Right ventricle myocardium inferior (tissue), 1 donor: ENCODE results near the gene CALML4. TPM values are rescaled to one million over a fixed set of nuclear protein-coding genes. Genes with fewer than 3 reads are reported as not detected.
A peak's percentile ranks its signal among the peaks of the same experiment; 100 is the strongest.
"Not testable (repeated sequence)": the region's sequence is repeated elsewhere in the genome, so short reads cannot be mapped to it uniquely, and the experiment has no call there.

ENCODE experiments used
- ATAC-seq: fragments of 200-7000 bp; cut with Tn5 transposase; one replicate; pipeline ENCODE4 v1.9.1; 2020; ENCODE audit warnings: mild to moderate bottlenecking, moderate library complexity
- DNase-seq: peaks from one replicate; pipeline ENCODE4 v3.0.0; 2021; ENCODE audit errors: missing footprints
- intact Hi-C: fragments of 100-400 bp; cut with DNase I; formaldehyde crosslinking; loops from one replicate; pipeline ENCODE4 v1.11.0; 2022
- total RNA-seq: library from RNA; stranded (reverse); fragmentation: NEBNext Ultra II Directional; extraction: Animal tissue kit (Norgen Biotek cat#: 25700); gene quantifications from one replicate; pipeline ENCODE4 v1.2.1, GENCODE V29; 2021
- donor health status: DM: no; HTN: yes; CAD: no; lungs with severe emphysema.

The CALML4 gene
- total RNA-seq, 1 donor from 2014 or later, result 1.5 TPM

DNA sequence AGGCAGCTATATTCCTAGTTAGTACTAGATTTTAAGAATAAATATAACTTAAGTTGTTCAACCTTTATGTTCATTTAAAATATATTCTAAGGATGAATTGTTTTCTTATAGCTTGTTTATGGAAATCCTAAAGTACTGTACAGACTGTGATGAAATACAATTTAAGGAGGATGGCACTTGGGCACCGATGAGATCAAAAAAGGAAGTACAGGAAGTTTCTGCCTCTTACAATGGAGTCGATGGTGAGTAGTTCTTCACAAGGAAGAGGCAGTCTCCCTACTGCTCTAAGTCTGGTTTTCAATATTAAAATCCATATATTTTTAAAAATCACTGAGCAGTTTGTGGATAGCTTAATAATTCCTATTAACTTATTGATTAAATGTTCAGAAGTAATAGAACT lies 29.6 kb downstream of the CALML4 start:
- intact Hi-C loops, result loop anchor here (10.0 kb wide), 1 partner anchor 651 kb away; the partner anchor contains the start of gene C15orf61
- ATAC-seq, result no peak

DNA sequence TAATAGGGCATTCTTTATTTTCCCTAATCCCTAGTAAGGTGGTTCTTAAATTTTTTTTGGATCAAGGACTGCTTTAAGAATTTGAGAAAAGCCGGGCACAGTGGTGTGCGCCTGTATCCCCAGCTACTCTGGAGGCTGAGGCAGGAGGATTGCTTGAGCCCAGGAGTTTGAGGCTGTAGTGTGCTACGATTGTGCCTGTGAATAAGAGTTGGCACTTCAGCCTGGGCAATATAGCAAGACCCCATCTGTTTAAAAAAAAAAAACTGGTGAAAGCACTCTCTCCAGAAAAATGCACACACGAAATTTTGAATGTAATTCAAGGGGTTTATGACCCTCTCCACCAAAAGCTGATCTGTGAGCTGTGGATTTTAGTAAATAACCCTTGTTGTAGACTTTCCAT lies 32.0 kb downstream of the CALML4 start:
- ATAC-seq (no peak), DNase-seq (no peak)
- intact Hi-C loops, result loop anchor here (10.0 kb wide), 1 partner anchor 648 kb away; the partner anchor contains the start of gene C15orf61

More for the DNA sequence above, 29.6 kb downstream of the CALML4 start:
- no peak for DNase-seq

DNA sequence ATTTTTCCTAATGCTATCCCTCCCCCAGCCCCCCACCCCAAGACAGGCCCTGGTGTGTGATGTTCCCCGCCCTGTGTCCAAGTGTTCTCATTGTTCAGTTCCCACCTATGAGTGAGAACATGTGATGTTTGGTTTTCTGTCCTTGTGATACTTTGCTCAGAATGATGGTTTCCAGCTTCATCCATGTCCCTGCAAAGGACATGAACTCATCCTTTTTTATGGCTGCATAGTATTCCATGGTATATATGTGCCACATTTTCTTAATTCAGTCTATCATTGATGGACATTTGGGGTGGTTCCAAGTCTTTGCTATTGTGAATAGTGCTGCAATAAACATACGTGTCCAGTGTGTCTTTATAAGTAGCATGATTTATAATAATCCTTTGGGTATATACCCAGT lies 33.1 kb downstream of the CALML4 start:
- intact Hi-C loops, result loop anchor here (10.0 kb wide), 1 partner anchor 647 kb away; the partner anchor contains the start of gene C15orf61
- not testable (repeated sequence) for ATAC-seq, DNase-seq

DNA sequence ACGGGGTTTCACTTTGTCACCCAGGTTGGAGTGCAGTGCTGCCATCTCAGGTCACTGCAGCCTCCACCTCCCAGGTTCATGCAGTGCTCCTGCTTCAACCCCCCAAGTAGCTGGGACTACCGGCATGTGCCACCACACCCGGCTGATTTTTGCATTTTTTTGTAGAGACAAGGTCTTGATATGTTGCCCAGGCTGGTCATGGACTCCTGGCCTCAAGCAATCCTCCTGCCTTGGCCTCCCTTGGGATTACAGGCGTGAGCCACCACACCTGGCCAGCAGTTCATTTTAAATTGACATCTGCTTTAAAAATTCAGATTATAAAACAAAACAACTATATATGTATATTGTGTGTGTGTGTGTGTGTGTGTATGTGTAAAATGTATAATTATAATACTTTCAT lies 38.3 kb downstream of the CALML4 start:
- intact Hi-C loops, result no loop called here
- no peak for DNase-seq
- no peak for ATAC-seq

DNA sequence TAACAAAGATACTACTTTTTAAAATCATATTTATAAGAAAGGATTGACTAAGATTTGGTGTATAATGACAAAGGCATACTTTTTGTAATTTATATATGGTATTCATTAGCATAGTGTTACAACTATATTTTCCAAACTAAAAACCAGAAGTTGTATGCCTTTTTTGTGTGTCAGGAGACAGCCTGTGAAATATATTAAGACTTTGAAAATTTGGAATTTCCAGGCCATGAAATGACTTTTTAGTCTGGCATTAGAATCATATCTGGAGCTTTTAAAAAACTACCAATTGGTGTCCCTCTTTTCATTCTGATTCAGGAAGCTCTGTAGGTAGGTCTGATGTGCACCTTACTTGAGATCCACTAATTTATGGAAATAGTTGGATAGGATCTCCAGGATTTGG lies 41.9 kb downstream of the CALML4 start:
- no peak for DNase-seq
- intact Hi-C loops, result no loop called here
- ATAC-seq, result no peak

DNA sequence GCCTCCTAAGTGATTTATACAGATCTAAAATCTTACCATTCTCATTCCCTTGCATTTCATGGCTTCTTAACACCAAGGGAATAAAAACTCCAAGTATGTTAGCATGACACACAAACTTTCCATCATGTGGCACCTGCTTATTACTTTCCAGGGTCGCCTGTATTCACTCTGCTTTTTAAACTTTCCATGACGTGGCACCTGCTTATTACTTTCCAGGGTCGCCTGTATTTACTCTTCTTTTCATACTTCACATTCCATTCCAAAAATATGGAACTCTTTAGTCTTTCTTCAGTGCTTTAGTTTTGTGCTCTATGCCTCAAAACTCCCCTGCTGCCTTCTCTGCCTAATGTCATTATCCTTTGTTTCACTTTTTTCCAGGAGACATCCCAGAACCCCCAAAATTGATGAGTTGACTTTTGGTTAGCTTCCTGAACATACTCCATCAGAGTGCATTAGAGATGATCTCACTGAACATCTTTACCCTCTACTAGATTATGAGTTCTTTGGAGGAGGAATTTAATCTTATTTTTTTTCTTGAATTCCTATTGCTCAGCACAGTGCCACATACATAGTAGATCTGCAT lies 47.0 kb downstream of the CALML4 start:
- intact Hi-C loops, result loop anchor here (5.0 kb wide), 1 partner anchor 106 kb away; the partner anchor contains the start of gene PIAS1
- DNase-seq, result no peak
- no peak for ATAC-seq

DNA sequence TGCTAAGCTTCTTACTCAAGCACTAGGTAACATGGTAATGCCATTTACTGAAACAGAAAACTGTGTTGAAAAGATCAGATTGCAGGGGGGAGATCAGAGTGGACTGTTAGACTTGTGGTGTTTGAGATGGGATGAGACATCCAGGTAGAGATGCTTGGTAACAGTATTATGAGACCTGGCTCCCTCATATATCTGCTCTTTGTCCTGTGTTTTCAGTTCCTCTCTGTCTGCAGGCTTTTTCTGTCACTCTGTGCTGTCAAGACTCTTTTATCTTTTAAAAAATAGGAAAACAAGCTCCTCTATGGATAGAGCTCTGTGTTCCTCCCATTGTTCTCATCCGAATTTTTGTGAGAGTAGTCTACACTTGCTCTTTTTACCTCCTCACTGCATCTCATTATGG lies 48.1 kb downstream of the CALML4 start:
- ATAC-seq, result no peak
- intact Hi-C loops, result loop anchor here (5.0 kb wide), 1 partner anchor 105 kb away; the partner anchor contains the start of gene PIAS1
- no peak for DNase-seq

DNA sequence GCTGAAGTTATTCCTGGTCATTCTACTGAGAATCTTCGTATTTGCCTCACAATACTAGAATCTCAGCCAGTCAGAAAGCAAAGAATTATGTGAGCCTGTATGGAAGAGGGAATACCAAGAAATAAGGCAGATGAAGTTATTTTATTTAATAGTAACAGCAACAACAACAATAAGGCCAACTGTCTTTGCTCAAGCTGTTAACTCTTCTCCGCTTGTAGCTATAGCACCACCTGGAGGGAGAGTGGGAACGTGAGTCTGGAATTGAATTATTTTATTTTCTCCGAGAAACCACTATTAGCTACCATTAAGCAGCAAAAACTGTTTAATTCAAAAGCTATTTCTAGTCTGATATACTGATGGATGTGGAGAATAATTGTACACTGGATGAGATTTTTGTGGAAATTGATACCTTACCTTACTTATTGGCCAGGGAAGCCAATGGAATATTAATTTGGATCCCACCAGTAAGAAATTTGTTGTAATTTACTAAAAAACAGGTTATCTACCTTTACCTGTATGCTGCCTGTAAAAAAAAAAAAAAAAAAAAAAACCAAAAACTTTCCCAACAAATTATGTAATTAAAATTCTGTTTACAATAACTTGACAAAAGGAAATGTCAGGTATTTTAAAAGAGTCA lies 50.1 kb downstream of the CALML4 start:
- ATAC-seq (peak; percentile 50), DNase-seq (no peak)
- intact Hi-C loops, result loop anchor here (1.0 to 5.0 kb wide), 2 partner anchors 103 to 292 kb away; partner anchors contain the start of gene PIAS1

DNA sequence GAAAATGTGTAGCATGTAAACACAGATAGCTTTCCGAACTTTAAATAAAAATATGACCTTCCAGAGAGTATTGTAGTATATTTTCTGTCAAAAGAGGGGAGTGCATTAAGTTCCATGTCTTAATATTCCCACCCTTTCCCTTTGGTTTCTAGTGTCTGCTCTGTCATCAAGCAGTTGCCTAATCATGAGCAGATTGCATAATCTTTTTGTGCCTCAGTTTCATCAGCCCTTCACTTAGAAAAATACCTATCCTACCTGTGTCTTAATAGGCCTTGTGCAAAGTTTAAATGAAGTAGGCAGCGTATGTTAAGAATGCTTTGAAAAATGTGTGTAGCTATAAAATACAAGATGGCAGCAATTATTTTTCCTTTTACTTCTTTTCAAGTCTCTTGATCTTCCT lies 52.8 kb downstream of the CALML4 start:
- no peak for DNase-seq
- intact Hi-C loops, result no loop called here
- ATAC-seq, result no peak

DNA sequence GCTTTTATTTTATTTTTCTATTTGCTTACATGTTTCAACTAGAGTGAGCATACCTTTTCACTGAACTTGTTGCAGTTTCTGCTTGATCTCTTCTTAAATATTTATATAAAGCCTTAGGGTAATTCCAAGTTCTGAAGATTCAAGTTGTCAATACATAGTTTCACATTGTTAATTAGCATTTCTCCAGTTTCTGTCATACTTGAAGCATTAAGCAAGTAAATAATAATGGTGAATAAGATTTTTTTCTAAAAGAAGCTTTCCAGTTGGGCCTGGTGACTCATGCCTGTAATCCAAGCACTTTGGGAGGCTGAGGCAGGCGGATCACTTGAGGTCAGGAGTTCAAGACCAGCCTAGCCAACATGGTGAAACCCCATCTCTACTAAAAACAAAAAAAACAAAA lies 53.9 kb downstream of the CALML4 start:
- intact Hi-C loops, result no loop called here
- DNase-seq (no peak), ATAC-seq (no peak)

DNA sequence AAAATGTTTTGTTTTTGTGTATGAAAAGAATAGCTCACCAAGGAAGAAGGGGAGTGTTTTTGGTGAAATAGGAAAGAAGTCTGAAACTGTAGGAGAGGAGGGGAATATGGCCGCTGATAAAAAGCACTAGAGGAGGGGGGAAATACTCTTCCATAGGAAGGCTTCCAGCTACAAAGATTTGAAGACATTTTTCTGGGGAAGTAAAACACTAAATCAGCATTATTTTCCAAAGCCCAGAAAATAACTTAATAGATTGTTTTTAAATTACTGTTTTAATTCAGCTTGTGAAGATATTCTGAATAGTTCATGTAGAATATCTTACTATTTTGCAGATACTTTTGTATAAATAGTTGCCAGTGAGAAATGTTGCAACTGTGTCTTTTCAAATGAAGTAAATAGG lies 54.9 kb downstream of the CALML4 start:
- intact Hi-C loops, result no loop called here
- ATAC-seq, result no peak
- DNase-seq, result no peak

DNA sequence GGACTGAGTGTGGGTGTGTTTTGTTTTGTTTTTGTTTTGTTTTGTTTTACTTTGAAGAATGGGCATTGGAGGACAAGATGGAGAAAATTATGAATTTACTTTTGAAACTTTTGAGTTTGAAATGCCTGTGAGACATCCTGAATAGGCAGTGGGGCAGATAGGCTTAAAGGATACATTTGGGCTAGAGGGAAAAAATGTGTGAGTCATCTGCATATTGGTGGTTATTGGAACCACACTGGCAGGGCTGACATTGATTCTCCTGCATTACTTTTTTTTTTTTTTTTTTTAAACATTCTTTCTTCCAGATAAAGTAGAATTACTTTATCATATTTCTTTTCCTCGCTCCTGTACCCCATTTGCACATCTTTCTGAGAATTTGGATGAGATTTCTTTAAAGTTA lies 56.1 kb downstream of the CALML4 start:
- ATAC-seq (no peak), DNase-seq (no peak)
- intact Hi-C loops, result no loop called here

DNA sequence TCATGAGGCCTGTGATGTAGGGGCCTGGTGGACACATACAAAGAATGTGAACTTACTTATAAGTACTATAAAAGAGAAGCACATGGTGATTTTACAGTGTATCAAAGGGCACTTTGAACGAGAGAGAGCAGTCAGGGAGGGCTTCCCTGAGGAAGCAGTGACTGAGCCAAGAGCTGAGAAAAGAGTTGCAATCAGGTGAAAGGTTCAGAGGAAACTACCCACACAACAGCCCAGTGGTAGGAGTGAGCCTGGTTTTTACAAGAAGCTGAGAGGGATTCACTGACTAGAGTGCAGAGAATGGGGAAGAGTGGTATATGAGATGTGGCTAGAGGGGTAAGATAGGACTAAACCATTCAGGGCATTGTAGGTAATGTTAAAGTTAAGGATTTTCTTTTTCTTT lies 57.1 kb downstream of the CALML4 start:
- ATAC-seq (no peak), DNase-seq (no peak)
- intact Hi-C loops, result no loop called here

DNA sequence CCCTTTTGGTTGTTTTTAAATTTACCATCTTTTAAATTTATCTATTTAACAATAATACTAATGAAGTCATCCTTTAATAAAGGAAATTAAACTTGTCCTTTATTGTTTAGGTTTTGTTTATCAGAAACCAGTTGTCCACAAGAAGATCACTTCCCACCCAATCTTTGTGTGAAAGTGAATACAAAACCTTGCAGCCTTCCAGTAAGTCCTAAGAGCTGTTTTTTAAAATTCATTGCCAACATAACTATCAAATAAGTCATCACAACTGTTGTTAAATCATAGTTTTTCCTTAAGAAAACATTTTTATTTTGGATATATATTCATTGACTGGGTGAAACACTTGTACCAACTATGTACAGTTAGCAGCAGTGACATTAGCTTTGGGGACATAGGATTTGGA lies 59.4 kb downstream of the CALML4 start:
- ATAC-seq (no peak), DNase-seq (no peak)
- intact Hi-C loops, result no loop called here

DNA sequence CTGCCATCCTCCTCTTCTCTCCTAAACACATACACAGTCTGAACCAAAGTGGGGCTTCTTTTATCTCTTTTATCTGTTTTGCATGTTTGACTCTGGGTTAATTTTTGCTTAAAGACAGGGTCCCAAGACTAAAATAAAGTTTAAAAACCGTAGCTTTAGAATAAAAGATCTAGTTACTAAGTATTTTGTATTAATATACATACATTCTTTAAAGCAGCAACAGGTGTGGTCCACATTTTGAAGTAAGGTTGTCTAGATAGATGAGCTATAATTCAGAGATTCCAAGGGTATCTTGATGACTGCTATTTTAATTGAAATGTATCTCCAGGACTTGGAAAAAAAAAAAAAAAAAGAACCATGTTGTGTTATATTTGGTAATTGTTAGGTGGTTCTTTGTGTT lies 61.3 kb downstream of the CALML4 start:
- intact Hi-C loops, result no loop called here
- no peak for ATAC-seq
- no peak for DNase-seq

DNA sequence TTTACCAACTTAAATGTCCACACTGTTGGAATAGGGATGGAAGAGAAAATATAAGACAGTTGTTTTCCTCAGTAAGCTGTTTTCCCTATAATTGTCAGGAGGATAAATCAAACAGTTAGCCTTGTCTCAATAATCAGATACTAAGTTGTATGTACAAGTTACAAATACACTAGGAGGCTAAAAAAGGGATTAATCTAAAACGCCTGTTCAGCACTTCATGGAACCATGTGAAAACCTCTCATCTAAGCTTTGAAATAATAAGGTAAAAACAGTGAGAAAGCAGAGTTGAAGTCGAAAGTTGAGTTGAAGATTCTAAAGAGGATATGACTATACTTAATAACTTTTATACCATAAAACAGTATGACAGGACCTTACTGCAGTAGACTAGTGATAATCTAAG lies 62.0 kb downstream of the CALML4 start:
- intact Hi-C loops, result no loop called here
- ATAC-seq, result no peak

More for the DNA sequence above, 62.0 kb downstream of the CALML4 start:
- no peak for DNase-seq

Other genes starting within 250 kb of the CALML4 start
- 26.1 TPM for gene PIAS1, start 151.0 kb downstream of the CALML4 start, total RNA-seq
- 7.7 TPM for gene CLN6, start 24.4 kb upstream of the CALML4 start, total RNA-seq
- gene FEM1B, start 72.4 kb upstream of the CALML4 start, total RNA-seq, result 48.9 TPM
- 32.6 TPM for gene ITGA11, start 226.8 kb upstream of the CALML4 start, total RNA-seq